Coronary artery (tissue), 2 donors: Measurements from ENCODE around the gene MAOA.

Experiments used
- DNase-seq: peaks from one replicate; pipeline ENCODE4 v3.0.0-alpha.2; 2017; ENCODE audit warnings: low spot score
- H3K27ac ChIP-seq, 2 donors: fragments of 200-600 bp; sonication (generic); one replicate each; pipeline ENCODE4 v1.5.1; 2016 to 2019
- H3K4me3 ChIP-seq: fragments of 200-600 bp; sonication (generic); 2 replicates; pipeline ENCODE4 v1.5.1; 2016; ENCODE audit warnings: mild to moderate bottlenecking, moderate library complexity
- CTCF ChIP-seq: fragments of 200-600 bp; sonication (generic); IDR thresholded peaks from one replicate; pipeline ENCODE4 v1.5.1; 2019; ENCODE audit warnings: antibody characterized with exemption

Gene MAOA

GRCh38 chrX:43677993-43678392 lies 21.9 kb downstream of the MAOA start:
- H3K4me3 ChIP-seq: no peak overlapping the region
- DNase-seq: no peak
- no peak overlapping the region for H3K27ac ChIP-seq
- no peak for TF ChIP-seq CTCF

- Histone ChIP-seq H3K4me3 (no peak overlapping the region), H3K27ac (no peak overlapping the region)
- DNase-seq: no peak
- TF ChIP-seq CTCF: no peak
Observed at GRCh38 chrX:43679058-43679457, 23.0 kb downstream of the MAOA start.

- no peak for DNase-seq
- Histone ChIP-seq H3K4me3 (no peak overlapping the region), H3K27ac (no peak overlapping the region)
- no peak for TF ChIP-seq CTCF
Observed at GRCh38 chrX:43679778-43680177, 23.7 kb downstream of the MAOA start.

- Histone ChIP-seq H3K4me3 (no peak overlapping the region), H3K27ac (no peak overlapping the region)
- DNase-seq: no peak
- TF ChIP-seq CTCF: no peak
Observed at GRCh38 chrX:43682726-43683125, 26.6 kb downstream of the MAOA start.

GRCh38 chrX:43685221-43685620 lies 29.1 kb downstream of the MAOA start:
- no peak for DNase-seq
- Histone ChIP-seq H3K4me3 (no peak overlapping the region), H3K27ac (no peak overlapping the region)
- no peak for TF ChIP-seq CTCF

- Histone ChIP-seq H3K27ac (no peak overlapping the region), H3K4me3 (no peak overlapping the region)
- DNase-seq: no peak
- TF ChIP-seq CTCF: no peak
Observed at GRCh38 chrX:43688586-43688985, 32.5 kb downstream of the MAOA start.

- TF ChIP-seq CTCF: no peak
- peak overlapping the region in 1 of 2 donors; percentile 73 for H3K27ac ChIP-seq
- H3K4me3 ChIP-seq: no peak overlapping the region
- DNase-seq: no peak
Observed at GRCh38 chrX:43693602-43694406, 37.7 kb downstream of the MAOA start.
